Mesendoderm (in vitro differentiated cells): ENCODE results near the gene VIPR2.
"Not testable (repeated sequence)": the region's sequence is repeated elsewhere in the genome, so short reads cannot be mapped to it uniquely, and the experiment has no call there.

Experiments
- DNase-seq: peaks from one replicate; pipeline ENCODE4 v3.0.0; 2013
- H2AK5ac ChIP-seq: 2 replicates; pipeline ENCODE4 v1.6.1; 2013; ENCODE audit warnings: low read length, inconsistent platforms
- H2BK120ac ChIP-seq: 2 replicates; pipeline ENCODE4 v1.6.1; 2013; ENCODE audit warnings: low read depth, mild to moderate bottlenecking, low read length, moderate library complexity, mixed read lengths
- H2BK15ac ChIP-seq: replicated peaks from 2 replicates; pipeline ENCODE4 v1.6.1; 2013; ENCODE audit warnings: low read depth, mild to moderate bottlenecking, moderate library complexity
- H2BK5ac ChIP-seq: 2 replicates; pipeline ENCODE4 v1.6.1; 2013; ENCODE audit warnings: low read length, inconsistent platforms
- H3K18ac ChIP-seq: 2 replicates; pipeline ENCODE4 v1.6.1; 2013; ENCODE audit warnings: mild to moderate bottlenecking, low read length, mixed read lengths
- H3K23ac ChIP-seq: one replicate; pipeline ENCODE4 v1.6.1; 2013; ENCODE audit warnings: low read length
- H3K27ac ChIP-seq: 2 replicates; pipeline ENCODE4 v1.5.1; 2013; ENCODE audit warnings: low read depth, mild to moderate bottlenecking, inconsistent platforms, low read length, moderate library complexity
- H3K27me3 ChIP-seq: 2 replicates; pipeline ENCODE4 v1.6.1; 2013; ENCODE audit warnings: low read length, control low read depth, mild to moderate bottlenecking, inconsistent platforms; ENCODE audit not compliant: insufficient read depth, poor library complexity
- H3K36me3 ChIP-seq: 2 replicates; pipeline ENCODE4 v1.6.1; 2013; ENCODE audit warnings: low read length, inconsistent platforms; ENCODE audit not compliant: control insufficient read depth, insufficient read depth
- H3K4ac ChIP-seq: one replicate; pipeline ENCODE4 v1.6.1; 2013; ENCODE audit warnings: low read depth, mild to moderate bottlenecking, low read length, moderate library complexity
- H3K4me1 ChIP-seq: 2 replicates; pipeline ENCODE4 v1.6.1; 2013; ENCODE audit warnings: low read depth, low read length, inconsistent platforms; ENCODE audit not compliant: control insufficient read depth
- H3K4me2 ChIP-seq: 2 replicates; pipeline ENCODE4 v1.6.1; 2013; ENCODE audit warnings: low read length
- H3K4me3 ChIP-seq: 2 replicates; pipeline ENCODE4 v1.5.1; 2013; ENCODE audit warnings: mild to moderate bottlenecking, low read length
- H3K56ac ChIP-seq: one replicate; pipeline ENCODE4 v1.6.1; 2013; ENCODE audit warnings: low read length
- H3K79me1 ChIP-seq: 2 replicates; pipeline ENCODE4 v1.6.1; 2013; ENCODE audit warnings: low read length, inconsistent platforms
- H3K79me2 ChIP-seq: 2 replicates; pipeline ENCODE4 v1.6.1; 2013; ENCODE audit warnings: mild to moderate bottlenecking, low read length; ENCODE audit not compliant: control insufficient read depth, insufficient read depth
- H3K9ac ChIP-seq: 2 replicates; pipeline ENCODE4 v1.6.1; 2013; ENCODE audit warnings: low read length, inconsistent platforms
- H4K5ac ChIP-seq: one replicate; pipeline ENCODE4 v1.6.1; 2013; ENCODE audit warnings: low read length
- H4K8ac ChIP-seq: one replicate; pipeline ENCODE4 v1.6.1; 2013; ENCODE audit warnings: low read depth, mild to moderate bottlenecking, control low read depth, low read length, moderate library complexity
- WGBS: extraction: QIAGEN DNeasy Blood & Tissue Kit; methylation state at CpG from one replicate; pipeline ENCODE4 v1.1.7; 2013; ENCODE audit warnings: low lambda C conversion rate, missing lambda C conversion rate; ENCODE audit not compliant: insufficient coverage; ENCODE audit errors: extremely low coverage; 5-methylcytosine and 5-hydroxymethylcytosine counted together

Gene VIPR2

DNA sequence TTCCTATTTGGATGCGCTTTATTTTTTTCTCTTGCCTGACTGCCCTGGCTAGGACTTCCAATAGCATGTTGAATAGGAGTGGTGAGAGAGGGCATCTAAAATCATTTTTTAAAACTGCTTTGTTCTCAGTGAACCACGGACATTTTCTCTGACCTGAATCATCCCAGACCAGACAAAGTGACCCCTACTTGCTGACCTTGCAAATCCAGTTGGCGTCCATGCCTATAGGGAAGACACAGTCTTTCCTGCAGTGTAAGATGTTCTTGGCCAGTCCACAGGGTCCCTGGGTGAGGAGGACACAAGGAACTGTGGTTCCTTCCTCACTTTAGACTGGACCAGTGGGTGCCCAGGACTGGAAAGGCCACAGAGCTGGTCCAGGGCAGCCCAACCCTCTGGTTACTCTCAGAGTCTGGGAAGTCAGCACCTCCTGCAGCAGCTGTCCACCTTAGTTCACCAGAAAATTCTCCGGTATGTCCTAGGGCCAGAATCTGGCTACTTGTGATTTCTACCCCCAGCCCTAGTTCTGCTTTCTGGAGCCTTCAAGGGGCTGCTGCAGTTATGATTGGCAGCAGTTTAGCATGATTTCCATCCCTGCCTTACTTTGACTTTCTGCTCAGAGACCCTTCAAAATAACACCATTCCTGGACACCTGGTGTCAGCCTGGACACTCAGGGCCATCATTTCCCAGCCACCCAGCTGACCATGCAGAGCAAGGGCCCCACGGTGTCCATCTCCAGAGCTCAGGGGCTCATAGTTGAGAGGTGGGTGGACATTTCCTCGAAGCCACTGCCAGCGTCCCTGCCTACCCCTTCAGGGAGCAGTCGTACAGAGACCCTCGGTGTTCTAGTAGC, 19.3 kb downstream of the VIPR2 start:
- H4K8ac ChIP-seq: no peak overlapping the region
- no peak overlapping the region for H3K4ac ChIP-seq
- no peak overlapping the region for H3K56ac ChIP-seq
- H2BK5ac ChIP-seq: no peak overlapping the region
- H2AK5ac ChIP-seq: no peak overlapping the region
- H3K9ac ChIP-seq: no peak overlapping the region
- WGBS: no CpG with 5 or more reads among the region's 9 CpGs
- no peaks in the 10 kb centered on the region for H3K27me3 ChIP-seq
- H3K36me3 ChIP-seq: no peaks in the 10 kb centered on the region
- H3K4me3 ChIP-seq: no peak overlapping the region
- no peaks in the 10 kb centered on the region for H3K4me1 ChIP-seq
- no peak overlapping the region for H3K4me2 ChIP-seq
- H3K79me2 ChIP-seq: no peaks in the 10 kb centered on the region
- H3K23ac ChIP-seq: no peak overlapping the region
- no peak overlapping the region for H2BK15ac ChIP-seq
- DNase-seq: no peak
- H3K27ac ChIP-seq: no peak overlapping the region
- H3K18ac ChIP-seq: no peak overlapping the region
- H2BK120ac ChIP-seq: no peak overlapping the region
- no peak overlapping the region for H4K5ac ChIP-seq
- no peaks in the 10 kb centered on the region for H3K79me1 ChIP-seq

DNA sequence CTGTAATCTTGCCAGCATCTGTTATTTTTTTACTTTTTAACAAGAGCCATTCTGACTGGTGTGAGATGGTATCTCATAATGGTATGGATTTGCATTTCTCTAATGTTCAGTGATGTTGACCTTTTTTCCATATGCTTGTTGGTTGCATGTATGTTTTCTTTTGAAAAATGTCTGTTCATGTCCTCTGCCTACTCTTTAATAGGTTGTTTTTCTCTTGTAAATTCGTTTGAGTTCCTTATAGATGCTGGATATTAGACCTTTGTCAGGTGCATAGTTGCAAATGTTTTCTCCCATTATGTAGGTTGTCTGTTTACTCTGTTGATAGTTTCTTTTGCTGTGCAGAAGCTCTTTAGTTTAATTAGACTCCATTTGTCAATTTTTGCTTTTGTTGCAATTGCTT, 20.9 kb downstream of the VIPR2 start:
- H3K23ac ChIP-seq, H3K36me3 ChIP-seq, H3K4me1 ChIP-seq, H3K56ac ChIP-seq, H3K27me3 ChIP-seq, H2BK5ac ChIP-seq, H3K79me1 ChIP-seq, H3K79me2 ChIP-seq, H4K8ac ChIP-seq, H2BK15ac ChIP-seq, H3K27ac ChIP-seq, H3K4ac ChIP-seq, H3K4me2 ChIP-seq, H2BK120ac ChIP-seq, H3K18ac ChIP-seq, H3K9ac ChIP-seq, DNase-seq, H3K4me3 ChIP-seq, H4K5ac ChIP-seq, H2AK5ac ChIP-seq: not testable (repeated sequence)
- WGBS: no CpG with 5 or more reads among the region's 1 CpG

DNA sequence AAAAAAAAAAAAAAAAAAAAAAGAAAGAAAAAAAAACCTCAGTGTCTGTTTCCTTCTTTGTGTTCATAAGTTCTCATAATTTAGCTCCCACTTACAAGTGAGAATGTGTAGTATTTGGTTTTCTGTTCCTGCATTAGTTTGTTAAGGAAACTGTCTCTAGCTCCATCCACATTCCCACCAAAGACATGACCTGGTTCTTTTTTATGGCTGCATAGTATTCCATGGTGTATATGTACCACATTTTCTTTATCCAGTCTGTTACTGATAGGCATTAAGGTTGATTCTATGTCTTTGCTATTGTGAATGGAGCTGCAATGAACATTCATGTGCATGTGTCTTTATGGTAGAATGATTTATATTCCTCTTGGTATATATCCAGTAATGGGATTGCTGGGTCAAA, 21.4 kb downstream of the VIPR2 start:
- not testable (repeated sequence) for H3K23ac ChIP-seq, H3K27me3 ChIP-seq, H3K9ac ChIP-seq, H3K36me3 ChIP-seq, H3K4ac ChIP-seq, DNase-seq, H3K4me1 ChIP-seq, H4K8ac ChIP-seq, H3K79me1 ChIP-seq, H3K56ac ChIP-seq, H3K4me2 ChIP-seq, H4K5ac ChIP-seq, H3K79me2 ChIP-seq, H3K27ac ChIP-seq, H3K4me3 ChIP-seq, H2BK15ac ChIP-seq, H2BK120ac ChIP-seq, H3K18ac ChIP-seq, H2BK5ac ChIP-seq, H2AK5ac ChIP-seq

DNA sequence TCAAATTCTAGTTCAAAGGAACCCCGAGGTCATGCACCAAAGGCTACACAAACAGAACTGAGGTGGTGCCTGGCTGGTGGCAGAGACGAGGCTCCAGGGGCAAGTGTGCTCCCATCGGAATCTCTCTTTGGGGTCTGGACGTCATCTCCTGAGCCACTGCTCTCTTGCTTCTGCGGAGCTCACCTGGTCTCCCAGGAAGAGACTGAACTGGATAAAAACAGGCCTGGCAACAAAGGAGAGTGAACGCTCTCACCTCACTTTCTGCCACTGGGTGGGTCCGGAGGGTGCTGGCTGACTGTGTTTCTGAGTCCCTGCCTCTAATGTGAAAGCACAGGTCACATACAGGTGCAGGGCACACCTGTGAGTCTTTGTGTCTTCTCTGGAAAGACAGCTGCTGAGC, 22.4 kb downstream of the VIPR2 start:
- Histone ChIP-seq H2AK5ac (no peak overlapping the region), H3K9ac (no peak overlapping the region), H2BK120ac (no peak overlapping the region), H3K4ac (no peak overlapping the region), H2BK15ac (no peak overlapping the region), H3K79me2 (no peaks in the 10 kb centered on the region), H3K36me3 (no peaks in the 10 kb centered on the region), H2BK5ac (no peak overlapping the region), H3K27ac (no peak overlapping the region), H4K5ac (no peak overlapping the region), H3K4me1 (no peaks in the 10 kb centered on the region), H3K18ac (no peak overlapping the region), H4K8ac (no peak overlapping the region), H3K4me3 (no peak overlapping the region), H3K56ac (no peak overlapping the region), H3K23ac (no peak overlapping the region), H3K4me2 (no peak overlapping the region), H3K79me1 (no peaks in the 10 kb centered on the region), H3K27me3 (no peaks in the 10 kb centered on the region)
- no peak for DNase-seq
- WGBS: no CpG with 5 or more reads among the region's 7 CpGs

DNA sequence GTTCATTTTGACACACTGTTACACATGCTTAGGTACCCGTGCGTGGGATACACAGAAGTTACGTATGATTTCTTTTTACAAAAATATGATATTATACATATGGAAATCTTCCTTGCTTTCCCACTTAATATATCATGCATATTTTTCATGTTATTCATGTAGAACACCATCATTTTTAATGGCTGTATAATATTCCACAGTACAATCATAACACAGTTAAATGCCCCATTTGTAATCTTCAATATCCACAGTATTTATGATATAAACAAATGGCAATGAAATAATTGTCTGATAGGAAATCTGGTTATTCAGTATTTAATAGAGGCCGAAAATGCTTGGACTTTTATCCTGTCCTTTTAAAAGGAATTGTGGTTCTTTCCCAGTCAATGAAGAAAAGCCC, 23.2 kb downstream of the VIPR2 start:
- no peak overlapping the region for H4K8ac ChIP-seq
- no peak overlapping the region for H3K23ac ChIP-seq
- H2BK120ac ChIP-seq: no peak overlapping the region
- H3K27me3 ChIP-seq: no peaks in the 10 kb centered on the region
- H3K27ac ChIP-seq: no peak overlapping the region
- H3K9ac ChIP-seq: no peak overlapping the region
- no peak overlapping the region for H3K4me2 ChIP-seq
- no peak overlapping the region for H4K5ac ChIP-seq
- no CpG with 5 or more reads among the region's 4 CpGs for WGBS
- no peaks in the 10 kb centered on the region for H3K4me1 ChIP-seq
- no peak overlapping the region for H3K4ac ChIP-seq
- H2AK5ac ChIP-seq: no peak overlapping the region
- no peak overlapping the region for H2BK15ac ChIP-seq
- H3K56ac ChIP-seq: no peak overlapping the region
- DNase-seq: no peak
- no peak overlapping the region for H3K4me3 ChIP-seq
- no peak overlapping the region for H2BK5ac ChIP-seq
- H3K18ac ChIP-seq: no peak overlapping the region
- H3K36me3 ChIP-seq: no peaks in the 10 kb centered on the region
- no peaks in the 10 kb centered on the region for H3K79me1 ChIP-seq
- H3K79me2 ChIP-seq: no peaks in the 10 kb centered on the region

DNA sequence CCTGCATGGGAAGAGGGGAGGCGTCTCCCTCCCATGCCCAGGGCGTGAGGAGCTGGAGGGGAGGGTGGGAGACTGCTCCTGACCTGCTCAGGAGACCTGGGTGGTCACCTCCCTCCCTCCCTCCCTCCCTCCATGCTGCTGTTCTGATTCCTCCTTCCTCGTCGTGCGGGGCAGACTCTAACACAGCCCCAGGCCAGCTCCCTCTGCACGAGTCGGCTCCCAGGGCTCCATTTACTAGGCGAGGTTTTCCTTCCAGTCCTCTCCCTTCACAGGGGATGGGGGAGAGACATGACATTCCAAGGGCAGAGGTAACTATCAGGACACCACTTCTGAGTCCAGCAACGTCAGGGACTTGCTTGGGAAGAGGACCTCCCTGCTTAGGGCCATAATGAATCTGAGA, 23.6 kb downstream of the VIPR2 start:
- no peak overlapping the region for H2BK120ac ChIP-seq
- DNase-seq: no peak
- no peaks in the 10 kb centered on the region for H3K27me3 ChIP-seq
- H3K27ac ChIP-seq: no peak overlapping the region
- no peak overlapping the region for H3K4me2 ChIP-seq
- no peak overlapping the region for H3K4me3 ChIP-seq
- H3K23ac ChIP-seq: no peak overlapping the region
- no peak overlapping the region for H2BK5ac ChIP-seq
- H2BK15ac ChIP-seq: no peak overlapping the region
- no peak overlapping the region for H4K8ac ChIP-seq
- no peaks in the 10 kb centered on the region for H3K4me1 ChIP-seq
- no peak overlapping the region for H3K56ac ChIP-seq
- no CpG with 5 or more reads among the region's 9 CpGs for WGBS
- H3K18ac ChIP-seq: no peak overlapping the region
- H2AK5ac ChIP-seq: no peak overlapping the region
- H3K79me1 ChIP-seq: no peaks in the 10 kb centered on the region
- no peaks in the 10 kb centered on the region for H3K36me3 ChIP-seq
- no peak overlapping the region for H3K9ac ChIP-seq
- no peaks in the 10 kb centered on the region for H3K79me2 ChIP-seq
- no peak overlapping the region for H3K4ac ChIP-seq
- no peak overlapping the region for H4K5ac ChIP-seq
